Hematopoietic multipotent progenitor cell treated with erythropoietin and hydrocortisone succinate and interleukin-3 and kit ligand, for 4 days (in vitro differentiated cells): Measurements from ENCODE around the gene CD164L2.

ENCODE experiments used
- DNase-seq: peaks from one replicate; pipeline ENCODE4 v3.0.0-alpha.2; 2015

Gene CD164L2

GRCh38 chr1:27381969-27382762 is 967 bp downstream of the CD164L2 start:
- DNase-seq, result no peak

GRCh38 chr1:27380766-27381733 is 2.1 kb downstream of the CD164L2 start:
- DNase-seq, result no peak

GRCh38 chr1:27380224-27380623 is 2.9 kb downstream of the CD164L2 start:
- no peak for DNase-seq

- no peak for DNase-seq
These were observed 3.5 kb downstream of the CD164L2 start for GRCh38 chr1:27379564-27380122.

GRCh38 chr1:27377760-27378495 is 5.2 kb downstream of the CD164L2 start:
- DNase-seq, result no peak

- DNase-seq, result no peak
These were observed 8.6 kb downstream of the CD164L2 start, which contains the start of gene FCN3 for GRCh38 chr1:27374362-27375086. Gene FCN3, minus strand, starts transcription at chr1:27374824. Its CDS starts 6 bp downstream, at chr1:27374818.

- DNase-seq, result no peak
These were observed 10.1 kb downstream of the CD164L2 start for GRCh38 chr1:27372808-27373690.

GRCh38 chr1:27372022-27372807 is 10.9 kb downstream of the CD164L2 start:
- no peak for DNase-seq

- DNase-seq, result peak; percentile 97
These were observed 14.1 kb downstream of the CD164L2 start for GRCh38 chr1:27368869-27369582.

- DNase-seq, result no peak
These were observed 15.9 kb downstream of the CD164L2 start for GRCh38 chr1:27367160-27367650.

GRCh38 chr1:27366411-27367159 is 16.5 kb downstream of the CD164L2 start, which contains the start of gene MAP3K6:
Gene MAP3K6, minus strand, starts transcription at chr1:27366961. Its CDS starts 364 bp downstream, at chr1:27366597.
- DNase-seq, result peak; percentile 91

GRCh38 chr1:27366113-27366410 is 17.1 kb downstream of the CD164L2 start:
- DNase-seq, result peak; percentile 83

- peak; percentile 90 for DNase-seq
These were observed 17.6 kb downstream of the CD164L2 start for GRCh38 chr1:27365372-27366112.

- DNase-seq, result no peak
These were observed 18.3 kb downstream of the CD164L2 start for GRCh38 chr1:27364696-27365371.

GRCh38 chr1:27363766-27364695 is 19.1 kb downstream of the CD164L2 start:
- DNase-seq, result no peak

GRCh38 chr1:27361553-27361952 is 21.6 kb downstream of the CD164L2 start:
- DNase-seq, result no peak
